ENCODE results near the gene FMC1.
A peak's percentile ranks its signal among the peaks of the same experiment; 100 is the strongest.
"Not testable (repeated sequence)": the region's sequence is repeated elsewhere in the genome, so short reads cannot be mapped to it uniquely, and the experiment has no call there.

FMC1 gene

GRCh38 chr7:139300390-139300789 is 40.7 kb upstream of the FMC1 start:
- TF ChIP-seq ZFX (IDR thresholded peaks at IDR 0.05), result no peak
- TF ChIP-seq CTCF (conservative IDR thresholded peaks at IDR 0.05), result no peak
- no peak overlapping the region for H3K27ac ChIP-seq

- no peak for TF ChIP-seq ZFX (IDR thresholded peaks at IDR 0.05)
- TF ChIP-seq CTCF (conservative IDR thresholded peaks at IDR 0.05), result no peak
- H3K27ac ChIP-seq, result no peak overlapping the region
Measured at GRCh38 chr7:139304517-139304916, 36.6 kb upstream of the FMC1 start.

- TF ChIP-seq ZFX (IDR thresholded peaks at IDR 0.05) (no peak), CTCF (conservative IDR thresholded peaks at IDR 0.05) (no peak)
- peak overlapping the region; percentile 67 for H3K27ac ChIP-seq
Measured at GRCh38 chr7:139317939-139318505, 23.1 kb upstream of the FMC1 start.

GRCh38 chr7:139321071-139321745 is 19.9 kb upstream of the FMC1 start:
- no peak overlapping the region for H3K27ac ChIP-seq
- no peak; the same call in 1 of the 2 replicates for TF ChIP-seq CTCF (conservative IDR thresholded peaks at IDR 0.05)
- no peak for TF ChIP-seq ZFX (IDR thresholded peaks at IDR 0.05)

GRCh38 chr7:139324709-139325108 is 16.4 kb upstream of the FMC1 start:
- H3K27ac ChIP-seq, result not testable (repeated sequence)

- no peak for TF ChIP-seq CTCF (conservative IDR thresholded peaks at IDR 0.05)
- no peak for TF ChIP-seq ZFX (IDR thresholded peaks at IDR 0.05)
- no peak overlapping the region for H3K27ac ChIP-seq
Measured at GRCh38 chr7:139328375-139328774, 12.8 kb upstream of the FMC1 start.

GRCh38 chr7:139329119-139329518 is 12.0 kb upstream of the FMC1 start:
- TF ChIP-seq ZFX (IDR thresholded peaks at IDR 0.05) (no peak), CTCF (conservative IDR thresholded peaks at IDR 0.05) (no peak)

More at GRCh38 chr7:139329119-139329518, 12.0 kb upstream of the FMC1 start:
- H3K27ac ChIP-seq, result no peak overlapping the region

All from C4-2B (cell line).